ENCODE measurements around the gene FGD4. TPM values are rescaled to one million over a fixed set of nuclear protein-coding genes. Genes with fewer than 3 reads are reported as not detected.

Gene FGD4
- total RNA-seq, 2 experiments from 2014 or later: 0.25 to 0.34 TPM

DNA sequence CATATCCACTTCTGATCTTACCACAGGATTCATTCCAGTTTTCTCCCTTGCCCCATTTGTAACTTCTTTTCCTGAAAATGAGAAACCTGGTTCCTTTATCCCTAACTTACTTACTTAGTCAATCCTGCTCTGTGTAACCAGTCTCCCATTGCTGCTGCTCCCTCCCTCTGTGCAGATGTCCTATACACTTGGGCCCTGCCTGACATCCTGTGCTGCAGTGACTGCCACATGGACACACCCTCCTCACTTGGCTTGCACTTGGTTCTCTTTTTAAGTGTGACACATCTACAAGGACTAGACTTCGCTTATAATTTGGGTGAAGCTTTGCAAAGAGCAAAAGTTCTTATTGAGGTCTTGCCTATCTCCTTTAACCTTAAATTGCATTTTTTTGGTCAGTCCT is 51.4 kb downstream of the FGD4 start:
- CTCF ChIA-PET: no interaction called here
- intact Hi-C loops (cut with DNase I, micrococcal nuclease): loop anchor here in 1 of 2 experiments (10.0 kb wide), 1 partner anchor 224 kb away; the partner anchor contains the start of gene DNM1L
- TF ChIP-seq, protein P1, sequence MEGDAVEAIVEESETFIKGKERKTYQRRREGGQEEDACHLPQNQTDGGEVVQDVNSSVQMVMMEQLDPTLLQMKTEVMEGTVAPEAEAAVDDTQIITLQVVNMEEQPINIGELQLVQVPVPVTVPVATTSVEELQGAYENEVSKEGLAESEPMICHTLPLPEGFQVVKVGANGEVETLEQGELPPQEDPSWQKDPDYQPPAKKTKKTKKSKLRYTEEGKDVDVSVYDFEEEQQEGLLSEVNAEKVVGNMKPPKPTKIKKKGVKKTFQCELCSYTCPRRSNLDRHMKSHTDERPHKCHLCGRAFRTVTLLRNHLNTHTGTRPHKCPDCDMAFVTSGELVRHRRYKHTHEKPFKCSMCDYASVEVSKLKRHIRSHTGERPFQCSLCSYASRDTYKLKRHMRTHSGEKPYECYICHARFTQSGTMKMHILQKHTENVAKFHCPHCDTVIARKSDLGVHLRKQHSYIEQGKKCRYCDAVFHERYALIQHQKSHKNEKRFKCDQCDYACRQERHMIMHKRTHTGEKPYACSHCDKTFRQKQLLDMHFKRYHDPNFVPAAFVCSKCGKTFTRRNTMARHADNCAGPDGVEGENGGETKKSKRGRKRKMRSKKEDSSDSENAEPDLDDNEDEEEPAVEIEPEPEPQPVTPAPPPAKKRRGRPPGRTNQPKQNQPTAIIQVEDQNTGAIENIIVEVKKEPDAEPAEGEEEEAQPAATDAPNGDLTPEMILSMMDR (IDR thresholded peaks at IDR 0.05): no peak
- no peak overlapping the region for H3K27ac ChIP-seq (ENCODE audit: low read depth in 1 of 2, low read length in 2 of 2)
- H3K4me3 ChIP-seq (ENCODE audit: low read length): no peak overlapping the region
- no peaks in the 10 kb centered on the region for H3K36me3 ChIP-seq (ENCODE audit: insufficient read depth, low read length)
- no peaks in the 10 kb centered on the region for H3K27me3 Mint-ChIP-seq
- no peaks in the 10 kb centered on the region for H3K9me3 Mint-ChIP-seq
- DNase-seq (no peak), ATAC-seq (ENCODE audit: poor library complexity) (no peak)
- no peak overlapping the region for H3K27ac Mint-ChIP-seq
- H3K36me3 Mint-ChIP-seq (ENCODE audit: low read depth): no peaks in the 10 kb centered on the region
- H3K4me1 ChIP-seq (ENCODE audit: insufficient read depth, low read length): no peaks in the 10 kb centered on the region
- H3K27me3 ChIP-seq (ENCODE audit: control insufficient read depth in 1 of 2, insufficient read depth in 2 of 2, low read length in 2 of 2): peaks cover 0 to 5% of the 10 kb centered on the region in 2 experiments
- H3K4me1 Mint-ChIP-seq (ENCODE audit: low read depth): no peaks in the 10 kb centered on the region
- no peak overlapping the region for H3K4me3 Mint-ChIP-seq
- POLR2A ChIA-PET: interaction anchor here (0.6 kb wide), 1 partner anchor 272 kb away, joined by 4 read pairs; no protein-coding TSS in a partner anchor
- no peaks in the 10 kb centered on the region for H3K9me3 ChIP-seq (ENCODE audit: control insufficient read depth in 1 of 2, insufficient read depth in 1 of 2, low read length in 2 of 2)

DNA sequence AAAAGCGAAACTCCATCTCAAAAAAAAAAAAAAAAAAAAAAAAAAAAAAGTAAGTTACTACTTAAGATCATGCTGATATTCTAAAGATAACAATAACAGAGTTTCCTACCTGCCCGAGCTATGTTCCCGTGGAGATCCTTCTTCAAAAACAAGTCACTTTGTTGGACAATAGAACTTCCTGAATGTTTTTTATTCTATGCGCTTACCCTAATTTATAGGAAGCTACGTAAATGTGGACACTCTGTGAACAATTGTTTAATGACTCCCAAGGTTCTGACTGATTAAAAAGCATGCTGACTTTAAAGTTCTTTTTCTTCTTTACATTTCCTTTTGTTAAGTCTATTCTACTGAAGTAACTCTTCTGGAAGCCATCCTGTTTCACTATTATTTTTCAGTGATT is 52.5 kb downstream of the FGD4 start:
- no peaks in the 10 kb centered on the region for H3K4me1 ChIP-seq (ENCODE audit: insufficient read depth, low read length)
- intact Hi-C loops (cut with DNase I, micrococcal nuclease): loop anchor here in 1 of 2 experiments (10.0 kb wide), 1 partner anchor 223 kb away; the partner anchor contains the start of gene DNM1L
- ChIA-PET POLR2A (no interaction called here), CTCF (no interaction called here)
- DNase-seq (no peak), ATAC-seq (ENCODE audit: poor library complexity) (no peak)
- no peak overlapping the region for H3K4me3 ChIP-seq (ENCODE audit: low read length)
- H3K36me3 Mint-ChIP-seq (ENCODE audit: low read depth): no peaks in the 10 kb centered on the region
- no peaks in the 10 kb centered on the region for H3K4me1 Mint-ChIP-seq (ENCODE audit: low read depth)
- H3K4me3 Mint-ChIP-seq: no peak overlapping the region
- H3K9me3 Mint-ChIP-seq: no peaks in the 10 kb centered on the region
- TF ChIP-seq, protein P1 (IDR thresholded peaks at IDR 0.05): no peak
- H3K9me3 ChIP-seq (ENCODE audit: control insufficient read depth in 1 of 2, insufficient read depth in 1 of 2, low read length in 2 of 2): no peaks in the 10 kb centered on the region
- no peaks in the 10 kb centered on the region for H3K27me3 Mint-ChIP-seq
- no peaks in the 10 kb centered on the region for H3K36me3 ChIP-seq (ENCODE audit: insufficient read depth, low read length)
- H3K27ac ChIP-seq (ENCODE audit: low read depth in 1 of 2, low read length in 2 of 2): no peak overlapping the region
- H3K27ac Mint-ChIP-seq: no peak overlapping the region
- peaks cover 0 to 5% of the 10 kb centered on the region in 2 experiments for H3K27me3 ChIP-seq (ENCODE audit: control insufficient read depth in 1 of 2, insufficient read depth in 2 of 2, low read length in 2 of 2)

GRCh38 chr12:32454075-32454474 is 54.7 kb downstream of the FGD4 start:
- no peak for ATAC-seq (ENCODE audit: poor library complexity)
- intact Hi-C loops (cut with DNase I, micrococcal nuclease): loop anchor here in 1 of 2 experiments (10.0 kb wide), 1 partner anchor 221 kb away; the partner anchor contains the start of gene DNM1L
- Mint-ChIP-seq H3K27ac (no peak overlapping the region), H3K4me3 (no peak overlapping the region), H3K9me3 (no peaks in the 10 kb centered on the region), H3K36me3 (ENCODE audit: low read depth) (no peaks in the 10 kb centered on the region), H3K4me1 (ENCODE audit: low read depth) (no peaks in the 10 kb centered on the region), H3K27me3 (no peaks in the 10 kb centered on the region)
- H3K27me3 ChIP-seq (ENCODE audit: control insufficient read depth in 1 of 2, insufficient read depth in 2 of 2, low read length in 2 of 2): peaks cover 0 to 5% of the 10 kb centered on the region in 2 experiments
- no peak for DNase-seq
- ChIA-PET POLR2A (no interaction called here), CTCF (no interaction called here)
- H3K36me3 ChIP-seq (ENCODE audit: insufficient read depth, low read length): no peaks in the 10 kb centered on the region
- no peak overlapping the region for H3K27ac ChIP-seq (ENCODE audit: low read depth in 1 of 2, low read length in 2 of 2)
- H3K4me3 ChIP-seq (ENCODE audit: low read length): no peak overlapping the region
- no peaks in the 10 kb centered on the region for H3K9me3 ChIP-seq (ENCODE audit: control insufficient read depth in 1 of 2, insufficient read depth in 1 of 2, low read length in 2 of 2)
- TF ChIP-seq, protein P1 (IDR thresholded peaks at IDR 0.05): no peak
- no peaks in the 10 kb centered on the region for H3K4me1 ChIP-seq (ENCODE audit: insufficient read depth, low read length)
